Activated CD8-positive, alpha-beta memory T cell treated with anti-CD3 and anti-CD28 coated beads, Interleukin-2, amount 50 U/mL, for 48 hours (primary cell): ENCODE results near the gene CERS6.

ENCODE experiments used
- DNase-seq: peaks from one replicate; pipeline ENCODE4 v3.0.0-alpha.2; 2020

CERS6 gene

DNA sequence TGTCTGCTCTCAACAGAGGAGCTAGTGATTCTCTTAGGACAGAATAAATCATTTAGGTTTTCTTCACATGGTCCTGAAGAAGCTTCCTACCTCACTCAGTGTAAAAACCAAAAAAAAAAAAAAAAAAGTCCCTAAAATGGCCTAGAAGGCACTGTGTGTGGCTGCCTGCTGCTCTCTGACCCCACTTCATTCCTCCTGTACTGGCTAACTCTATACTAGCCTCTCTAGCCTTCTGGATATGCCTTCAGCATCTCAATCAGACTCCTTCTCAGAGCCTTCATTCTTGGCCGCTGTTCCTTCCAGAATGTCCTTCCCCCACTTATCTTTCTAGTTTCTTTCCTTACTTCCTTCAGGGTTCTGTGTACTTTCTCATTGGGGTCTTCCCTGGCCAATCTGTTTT is 82.1 kb downstream of the CERS6 start:
- no peak for DNase-seq

DNA sequence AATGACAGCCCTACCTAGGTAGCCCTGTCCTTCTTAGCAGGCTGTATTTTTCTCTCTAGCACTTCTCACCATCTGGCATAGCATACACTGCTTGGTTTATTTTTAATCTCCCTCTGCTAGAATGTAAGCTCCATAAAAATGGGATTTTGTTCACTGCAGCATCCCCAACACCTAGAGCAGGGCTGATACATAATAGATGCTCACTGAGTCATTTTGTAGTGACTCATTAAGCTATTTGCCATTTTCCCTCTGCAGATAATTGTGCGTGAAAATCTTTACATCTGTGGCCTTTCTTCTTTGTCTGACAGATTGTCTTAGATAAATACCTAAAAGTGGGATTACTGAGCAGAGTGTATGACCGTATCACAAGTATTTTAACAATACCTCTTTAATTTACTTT is 82.5 kb downstream of the CERS6 start:
- DNase-seq: no peak

DNA sequence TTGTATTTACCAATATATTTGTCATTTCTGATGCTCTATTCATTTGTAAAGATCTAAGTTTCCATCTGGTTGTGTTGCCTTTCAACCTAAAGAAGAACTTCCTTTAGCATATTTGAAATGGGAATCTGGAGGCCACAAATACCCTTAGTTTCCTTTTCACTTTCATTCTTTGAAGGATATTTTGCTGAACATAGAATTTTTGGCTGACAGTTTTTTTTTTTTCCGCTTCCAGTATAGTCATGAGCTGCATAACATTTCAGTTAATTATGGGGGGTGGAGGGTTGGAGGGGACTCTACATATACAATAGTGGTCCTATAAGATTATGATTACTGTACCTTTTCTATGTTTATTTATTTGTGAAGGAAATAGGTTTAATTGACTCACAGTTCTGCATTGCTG is 83.9 kb downstream of the CERS6 start:
- no peak for DNase-seq

DNA sequence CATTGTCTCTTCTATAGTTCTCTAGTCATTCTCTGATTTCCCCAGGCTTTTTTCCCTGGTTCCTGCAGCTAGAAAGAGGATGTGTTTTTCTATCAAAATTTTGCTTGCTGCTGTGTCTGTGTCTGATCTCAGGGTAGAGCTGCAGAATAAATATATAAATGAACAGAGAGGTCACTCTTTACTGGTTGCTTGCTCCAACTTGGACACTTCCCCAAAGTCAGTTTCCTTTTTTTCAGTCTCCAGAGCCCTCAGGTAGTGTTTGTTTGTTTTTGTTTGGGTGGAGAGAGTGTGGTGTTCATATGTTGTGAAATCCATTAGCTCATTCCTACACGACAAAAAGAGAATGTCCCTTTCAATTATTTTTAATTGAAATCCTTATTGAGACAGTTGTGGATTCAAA is 85.8 kb downstream of the CERS6 start:
- DNase-seq: no peak

DNA sequence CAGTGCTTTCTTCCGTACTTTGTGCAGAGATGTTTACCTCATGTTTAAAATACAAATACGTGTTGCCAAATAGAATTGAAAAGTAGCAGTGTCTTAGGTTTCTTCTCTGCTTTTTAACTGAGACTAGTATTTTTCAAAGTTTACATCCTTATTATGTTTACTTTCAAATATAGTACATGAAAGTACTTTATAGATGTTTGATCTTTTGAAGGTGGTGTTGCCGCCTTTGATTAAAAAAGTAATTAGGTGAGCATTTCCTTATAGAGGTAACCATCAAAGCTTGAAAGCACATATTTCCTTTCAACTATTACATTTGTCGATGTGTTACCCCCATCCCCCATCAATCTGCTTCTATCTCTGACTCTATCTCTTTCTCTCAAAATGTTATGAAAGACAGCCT is 87.0 kb downstream of the CERS6 start:
- no peak for DNase-seq

DNA sequence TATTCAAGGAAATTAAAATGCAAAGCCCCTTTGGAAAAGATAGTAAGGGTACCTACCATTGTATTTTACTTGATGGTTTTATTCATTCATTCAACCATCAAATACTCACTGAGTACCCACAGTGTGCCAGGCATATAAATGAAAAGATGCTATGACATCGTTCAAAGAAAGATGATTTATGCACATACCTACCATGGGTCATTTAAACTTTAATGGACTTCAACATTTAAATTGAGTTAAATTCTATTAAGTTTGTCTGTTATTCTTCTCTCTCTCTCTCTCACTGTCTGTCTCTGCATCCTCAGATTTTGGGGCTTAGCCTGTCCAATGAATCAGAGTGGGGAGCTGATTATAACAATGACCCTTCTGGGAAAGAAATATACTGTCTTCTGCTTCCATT is 87.9 kb downstream of the CERS6 start:
- DNase-seq: no peak

DNA sequence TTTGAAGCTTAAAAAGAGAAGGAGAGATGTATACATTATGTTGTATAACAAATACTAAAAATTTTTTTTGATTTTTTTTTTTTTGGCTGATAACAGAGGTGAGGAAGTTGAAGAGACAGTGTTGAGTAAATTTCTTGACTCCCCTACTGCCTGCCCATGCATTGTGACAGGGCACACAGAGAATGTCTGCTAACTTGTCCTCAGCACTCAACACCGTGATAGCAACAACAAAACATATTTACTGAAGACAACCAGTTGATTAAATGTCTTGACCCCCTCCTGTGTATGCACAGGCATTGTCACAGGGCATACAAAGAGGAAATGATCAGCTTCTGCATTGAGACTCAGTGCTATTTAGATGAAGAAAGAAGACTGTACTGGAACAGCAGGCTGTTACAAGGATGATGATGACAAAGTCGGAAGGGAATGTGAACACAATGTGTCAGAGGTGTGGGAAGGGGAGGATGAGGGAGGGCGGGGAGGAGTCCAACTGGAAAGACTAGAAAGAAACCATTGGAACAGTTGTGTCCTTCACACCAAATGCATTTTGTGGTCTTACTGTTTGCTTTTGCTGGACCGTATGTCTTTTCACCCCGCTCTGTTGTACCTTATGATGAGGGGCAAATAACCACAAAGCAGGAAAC is 89.5 kb downstream of the CERS6 start:
- no peak for DNase-seq

DNA sequence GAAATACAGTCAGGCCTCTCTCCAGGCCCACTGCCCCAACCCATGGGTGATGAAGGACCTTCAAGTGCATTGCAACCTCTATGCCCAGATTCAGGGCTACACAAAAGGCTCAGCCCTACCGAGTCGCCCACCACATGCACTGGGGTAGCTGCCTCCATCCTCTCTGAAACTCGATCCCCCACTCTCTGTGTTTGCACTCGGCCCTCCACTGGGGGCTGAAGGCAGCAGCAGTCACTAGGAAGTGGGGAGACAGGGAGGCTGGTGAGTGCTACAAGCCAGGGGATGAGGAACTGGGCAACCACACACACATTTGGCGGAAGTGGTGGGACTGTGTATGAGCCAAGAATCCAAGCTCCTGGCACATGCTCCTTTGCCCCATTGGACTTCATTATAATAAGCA is 94.6 kb downstream of the CERS6 start:
- DNase-seq: no peak

DNA sequence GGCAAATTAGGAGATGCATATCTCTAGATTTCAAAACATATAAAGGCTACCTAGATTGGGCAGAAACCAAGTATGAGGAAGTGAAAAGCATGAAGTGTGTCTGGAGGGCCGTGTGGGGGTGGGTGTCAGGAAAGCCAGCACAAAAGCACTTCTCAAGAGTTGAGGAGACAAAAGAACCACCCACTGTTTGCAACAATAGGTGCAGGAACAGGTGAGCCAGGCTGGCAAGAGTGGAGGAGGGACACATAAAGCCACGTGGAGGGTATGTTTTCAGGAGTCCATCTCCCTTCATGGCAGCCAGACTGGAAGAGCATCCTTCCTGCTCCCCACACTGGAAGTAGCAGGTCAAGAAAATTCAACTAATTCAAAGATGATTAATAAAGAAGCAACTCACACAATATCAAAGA is 96.4 kb downstream of the CERS6 start:
- no peak for DNase-seq

DNA sequence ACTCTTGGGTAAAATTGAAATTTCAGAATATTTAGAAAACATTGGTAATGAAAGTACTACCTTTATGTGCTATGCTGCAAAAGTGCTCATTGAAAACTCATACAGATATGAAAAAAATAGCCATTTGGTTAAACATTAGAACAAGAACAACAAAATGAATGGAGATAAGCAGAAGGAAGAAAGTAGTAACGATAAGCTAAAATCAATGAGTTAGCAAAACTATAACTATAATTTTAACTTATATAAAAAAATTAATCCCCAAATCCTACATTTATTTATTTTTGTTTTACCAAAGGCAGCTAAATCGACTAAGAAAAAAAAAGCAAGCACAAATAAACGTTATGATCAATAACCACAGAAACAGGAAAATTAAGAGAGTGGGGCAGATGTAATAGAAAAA is 99.2 kb downstream of the CERS6 start:
- DNase-seq: no peak

DNA sequence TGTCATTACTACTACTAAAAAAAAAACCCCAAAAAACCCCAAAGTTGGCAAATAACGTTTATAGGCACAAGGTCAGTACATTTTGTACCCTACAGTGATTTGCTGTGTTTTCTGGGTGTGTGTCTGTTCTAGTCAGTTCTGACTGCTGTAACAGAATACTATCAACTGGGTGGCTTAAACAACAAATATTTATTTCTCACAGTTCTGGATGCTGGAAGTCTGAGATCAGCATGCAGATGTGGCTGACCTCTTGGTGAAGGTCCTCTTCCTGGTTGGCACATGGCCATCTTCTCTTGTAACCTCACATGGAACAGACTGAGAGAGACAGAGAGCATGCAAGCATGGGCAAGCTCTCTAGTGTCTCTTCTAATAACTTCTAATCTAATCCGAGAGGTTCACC is 103.1 kb downstream of the CERS6 start:
- DNase-seq: no peak

DNA sequence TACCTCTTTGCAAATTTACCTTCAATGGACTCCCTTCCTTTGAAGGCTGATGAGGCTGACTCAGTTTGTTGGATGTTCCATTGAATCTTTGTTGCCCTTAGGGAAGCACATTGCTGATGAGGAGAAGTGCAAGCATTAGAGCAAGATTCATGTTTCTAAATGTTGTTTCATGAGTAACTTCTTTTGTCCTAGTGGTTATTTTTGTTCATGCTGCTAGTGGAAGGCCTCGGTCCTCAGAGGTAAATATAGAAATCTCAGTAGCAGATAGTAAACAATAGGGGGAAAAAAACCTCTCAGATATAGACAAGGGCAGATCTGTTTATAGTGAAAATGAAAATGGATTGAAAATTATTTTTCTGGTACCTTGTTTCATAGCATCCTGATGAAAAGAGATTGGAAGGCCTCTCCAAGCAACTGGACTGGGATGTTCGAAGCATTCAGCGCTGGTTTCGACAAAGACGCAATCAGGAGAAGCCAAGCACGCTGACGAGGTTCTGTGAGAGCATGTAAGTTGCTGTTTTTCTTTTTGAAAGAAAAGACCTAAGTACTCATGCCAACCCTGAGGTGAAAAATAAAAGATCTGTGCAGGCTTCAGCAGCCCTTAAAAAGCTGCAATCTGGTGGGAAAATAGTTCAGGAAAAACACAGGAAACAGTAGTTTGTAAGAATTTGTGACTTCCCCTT is 104.9 kb downstream of the CERS6 start:
- no peak for DNase-seq

DNA sequence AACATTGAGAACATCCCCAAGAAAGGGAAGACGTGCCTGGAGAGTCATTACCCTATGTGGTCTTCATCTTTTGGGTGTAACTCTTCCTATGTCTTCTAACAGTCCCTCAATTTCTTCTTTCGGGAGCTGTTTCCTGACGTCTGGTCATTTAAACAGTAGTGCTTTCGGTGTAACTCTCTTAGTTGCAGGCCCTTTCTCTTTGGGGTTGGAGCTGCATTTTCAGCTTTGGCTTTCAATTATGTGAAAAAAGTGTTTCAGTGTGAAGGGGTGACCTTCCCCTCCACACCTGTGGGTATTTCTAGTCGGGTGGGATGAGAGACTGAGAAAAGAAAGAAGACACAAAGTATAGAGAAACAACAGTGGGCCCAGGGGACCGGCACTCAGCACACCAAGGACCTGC is 105.9 kb downstream of the CERS6 start:
- DNase-seq: no peak

DNA sequence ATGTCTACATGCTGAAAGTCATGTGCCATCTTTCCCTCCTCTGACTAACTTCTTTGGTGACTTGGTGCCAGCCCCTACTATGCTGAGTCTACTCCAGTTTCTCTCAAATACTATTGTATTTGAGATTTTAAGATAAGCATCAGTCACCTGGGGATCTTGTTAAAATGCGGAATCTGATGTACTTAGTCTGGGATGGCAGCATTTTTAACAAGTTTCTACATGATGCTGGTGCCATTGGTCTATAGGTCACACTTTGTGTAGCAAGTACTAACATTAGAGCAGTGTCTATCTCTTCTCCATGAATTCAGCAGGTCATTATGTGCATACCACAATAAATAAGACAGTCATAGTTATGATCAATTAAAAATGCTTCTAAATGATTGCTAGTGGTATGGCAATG is 106.9 kb downstream of the CERS6 start:
- no peak for DNase-seq

DNA sequence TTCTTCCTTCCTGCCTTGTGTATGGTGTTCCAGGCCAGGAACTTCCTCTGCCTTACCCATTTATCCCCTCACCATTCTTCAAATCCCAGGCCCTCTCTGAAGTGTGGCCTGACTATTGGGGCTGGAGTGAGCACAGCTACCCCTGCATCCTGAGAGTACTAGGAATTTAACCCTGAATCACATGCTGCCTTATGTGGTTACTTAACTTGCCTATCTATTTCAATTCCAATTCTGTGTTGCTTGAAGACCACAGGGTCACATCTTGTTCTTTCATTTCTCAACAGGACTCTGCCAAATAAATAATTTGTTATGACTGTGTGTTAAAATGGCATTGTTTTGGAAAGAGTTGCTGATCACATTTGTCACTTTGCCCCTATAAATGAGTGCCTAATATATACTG is 108.6 kb downstream of the CERS6 start:
- no peak for DNase-seq

DNA sequence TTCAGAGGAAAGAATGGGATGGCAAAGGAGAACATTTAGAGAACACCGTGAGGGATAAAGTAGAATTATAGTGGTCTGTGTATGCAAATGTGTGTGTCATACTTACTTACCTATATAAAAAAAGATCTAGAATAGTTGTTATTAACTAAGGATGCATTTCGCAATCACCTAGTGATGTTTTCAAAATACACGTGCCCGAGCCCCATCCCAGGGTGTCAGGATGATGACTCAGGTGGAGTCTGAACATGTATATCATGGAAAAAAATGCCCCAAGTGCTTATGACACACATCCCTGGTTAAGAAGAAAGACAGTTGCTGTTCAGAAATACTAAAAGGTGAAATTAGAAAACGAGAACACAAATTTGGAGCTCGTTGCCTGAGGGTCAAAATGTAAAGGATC is 109.0 kb downstream of the CERS6 start:
- DNase-seq: no peak

DNA sequence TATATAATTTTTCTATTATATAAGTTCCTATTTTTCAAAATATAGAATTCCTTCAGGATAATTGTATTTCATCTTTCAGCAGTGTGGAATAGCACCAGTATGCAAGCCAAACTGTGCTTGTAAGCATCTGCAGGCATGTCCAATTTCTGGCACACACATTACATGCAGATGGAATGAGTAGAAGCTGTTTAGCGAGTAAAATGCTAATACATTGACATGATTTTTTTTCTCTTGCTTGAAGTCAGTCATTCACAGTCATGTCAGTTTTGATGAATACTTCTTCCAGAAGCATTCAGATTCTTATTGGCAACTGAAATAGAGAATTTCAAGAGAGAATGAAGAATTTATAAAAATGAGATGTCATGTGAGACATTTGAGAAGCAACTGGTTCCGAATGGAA is 109.4 kb downstream of the CERS6 start:
- no peak for DNase-seq

DNA sequence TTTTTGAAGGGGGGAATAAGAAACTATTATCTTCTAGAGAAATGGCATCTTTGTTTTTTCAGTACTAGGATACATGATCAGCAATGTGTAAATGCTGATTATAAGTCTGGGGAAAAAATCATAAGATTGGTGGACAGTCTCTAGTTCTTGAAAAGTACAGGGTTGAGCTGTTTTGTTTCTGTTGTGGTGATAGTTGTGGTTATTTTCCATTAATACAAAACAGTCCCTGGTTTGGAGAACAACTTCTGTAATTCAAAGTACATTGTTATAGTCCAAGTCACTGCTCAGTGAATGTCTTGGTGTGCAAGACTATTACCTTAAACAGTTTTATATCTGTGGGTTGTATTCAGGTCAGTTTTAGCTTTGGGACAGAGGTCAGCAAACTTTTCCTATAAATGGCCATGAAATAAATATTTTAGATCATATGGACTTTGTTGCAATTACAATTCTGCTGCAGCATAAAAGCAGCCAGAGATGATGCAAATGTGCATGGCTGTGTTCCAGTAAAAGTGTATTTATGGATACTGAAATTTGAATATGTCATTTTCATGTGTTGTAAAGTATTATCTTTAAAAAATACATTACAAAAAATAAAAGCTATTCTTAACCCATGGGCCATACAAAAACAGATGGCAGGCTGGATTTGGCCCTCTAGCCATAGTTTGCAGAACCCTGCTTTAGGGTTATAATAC is 111.0 kb downstream of the CERS6 start:
- DNase-seq: no peak

DNA sequence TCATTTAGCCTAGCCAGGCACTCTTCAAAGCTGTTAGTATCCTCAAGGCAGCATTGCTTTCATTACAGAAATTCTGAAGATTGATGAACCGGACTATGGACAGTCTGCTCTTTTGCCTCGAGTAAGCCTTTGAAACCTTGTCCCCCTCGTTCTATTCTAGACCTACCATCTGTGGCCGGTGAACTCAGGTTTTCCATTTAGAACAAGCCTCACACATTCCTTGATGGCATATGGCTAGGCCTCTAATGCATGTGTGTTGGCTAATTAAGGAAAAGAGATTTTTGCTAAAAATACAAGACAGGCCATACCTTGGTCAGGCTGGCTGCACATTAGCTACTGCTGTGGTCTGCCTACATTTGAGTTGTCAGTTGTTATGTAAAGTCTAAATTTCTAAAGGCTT is 111.8 kb downstream of the CERS6 start:
- no peak for DNase-seq

DNA sequence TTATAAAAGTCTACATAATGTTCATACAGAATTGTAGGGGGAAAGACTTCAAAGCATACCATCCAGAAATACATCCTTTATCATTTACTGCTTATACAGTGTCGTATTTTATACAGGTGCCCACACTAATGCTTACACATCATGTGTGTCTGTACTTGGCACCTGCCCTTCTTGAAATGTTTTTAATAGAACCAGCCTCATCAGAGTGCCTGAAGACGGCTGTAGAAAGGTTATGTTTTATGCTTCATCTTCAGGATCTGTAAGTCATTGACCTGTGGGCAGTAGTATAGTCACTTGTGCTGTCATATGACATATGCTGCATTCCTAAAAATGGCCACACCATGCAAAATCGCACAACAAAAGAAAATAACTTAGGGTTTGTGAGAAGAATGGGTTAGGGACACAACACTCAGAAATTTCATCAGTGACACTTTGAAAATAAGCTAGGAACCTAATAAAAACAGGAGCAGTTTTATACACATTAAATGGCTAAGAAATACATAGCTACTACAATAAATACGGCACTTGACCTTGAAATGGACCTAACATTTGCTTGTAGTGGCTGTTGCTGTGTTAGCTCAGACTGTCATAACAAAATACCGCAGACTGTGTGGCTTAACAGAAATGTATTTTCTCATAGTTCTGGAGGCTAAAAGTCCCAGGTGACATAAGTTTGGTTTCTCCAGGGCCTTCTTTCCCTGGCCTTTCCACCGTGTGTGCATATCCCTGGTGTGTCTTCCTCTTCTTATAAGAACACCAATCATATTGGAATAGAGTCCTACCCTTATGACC is 112.6 kb downstream of the CERS6 start:
- DNase-seq: no peak

DNA sequence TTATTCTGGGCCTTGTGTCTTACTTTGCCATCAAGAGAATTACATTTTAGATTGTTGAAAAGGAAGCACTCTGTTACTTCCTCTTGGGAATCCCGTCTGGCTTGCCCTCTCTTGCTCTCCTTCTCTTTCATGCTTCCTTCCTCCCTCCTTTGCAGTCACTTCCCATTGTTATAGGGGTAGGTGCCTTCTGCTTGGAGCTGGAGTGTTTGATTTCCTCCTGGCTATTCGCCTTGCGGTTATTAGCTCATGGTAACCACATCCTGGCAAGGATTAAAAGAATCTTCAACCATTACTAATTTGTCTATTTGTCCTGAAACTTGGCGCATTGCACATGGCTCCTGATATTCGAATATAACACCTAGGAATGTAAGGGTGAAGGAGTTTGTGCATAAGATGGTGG is 115.0 kb downstream of the CERS6 start:
- DNase-seq: no peak

DNA sequence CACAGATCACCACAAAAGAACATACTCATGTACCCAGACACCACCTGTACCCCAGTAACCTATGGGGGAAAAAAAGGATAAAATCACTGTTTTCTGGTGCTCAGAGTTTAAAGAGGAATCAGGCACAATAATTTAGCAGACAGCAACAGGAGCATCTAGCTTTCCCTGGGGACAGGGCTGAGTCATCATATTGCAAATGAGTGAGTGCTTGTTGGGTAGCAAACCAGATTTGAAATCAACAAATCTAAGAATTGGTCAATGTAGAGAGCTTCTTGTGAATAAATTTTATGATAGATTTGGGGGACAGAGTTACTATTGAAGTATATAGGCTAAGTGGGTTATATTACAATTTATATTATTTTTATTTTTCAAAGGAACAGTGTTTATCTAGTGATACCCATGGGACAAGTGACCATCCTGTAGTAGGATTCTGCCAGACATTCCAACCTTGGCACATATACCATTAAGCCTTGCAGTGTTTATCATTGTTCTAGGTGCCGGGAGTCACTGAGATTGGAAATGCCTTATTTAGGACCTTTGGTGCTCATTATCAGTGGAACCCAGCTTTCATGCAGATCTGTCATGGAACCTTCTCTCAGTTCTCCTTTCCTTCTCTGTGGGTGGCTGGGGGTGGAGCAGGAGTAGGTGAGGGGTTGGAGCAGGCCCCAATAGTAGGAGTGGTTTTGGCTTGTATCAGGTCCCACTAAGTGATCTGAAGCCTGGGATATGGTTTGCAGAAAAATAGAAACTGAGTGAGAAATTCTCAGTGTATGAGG is 117.2 kb downstream of the CERS6 start:
- DNase-seq: no peak
